ENCODE data around the gene SLC35F3.

DNA sequence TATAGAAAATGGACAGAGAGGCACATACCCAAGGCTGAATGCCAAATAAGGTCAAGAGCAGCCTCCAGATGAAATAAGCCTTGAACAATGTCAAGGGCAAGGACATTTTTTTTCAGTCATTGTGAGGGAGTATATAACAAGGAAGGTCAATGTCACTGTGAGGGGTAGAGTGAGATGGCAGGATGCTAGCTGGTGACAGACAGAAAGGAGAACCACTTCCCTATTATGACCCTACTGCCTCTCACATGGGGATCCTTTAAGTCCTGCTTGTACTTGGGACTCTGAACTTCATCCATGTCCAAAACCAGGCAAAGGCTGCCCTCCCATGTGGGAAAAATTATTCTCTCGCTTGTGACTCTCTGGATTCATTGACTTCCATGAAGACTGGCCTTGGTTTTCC, 349.3 kb downstream of the SLC35F3 start:
- TF ChIP-seq CTCF (IDR thresholded peaks at IDR 0.05; ENCODE audit: insufficient read depth, low read depth, low read length) = no peak
- TF ChIP-seq EZH2 (IDR thresholded peaks at IDR 0.05; ENCODE audit: insufficient read depth, low read length) = no peak

All from astrocyte (in vitro differentiated cells and primary cell).